ENCODE data around the gene TTBK1.
A peak's percentile ranks its signal among the peaks of the same experiment; 100 is the strongest.

Gene TTBK1

DNA sequence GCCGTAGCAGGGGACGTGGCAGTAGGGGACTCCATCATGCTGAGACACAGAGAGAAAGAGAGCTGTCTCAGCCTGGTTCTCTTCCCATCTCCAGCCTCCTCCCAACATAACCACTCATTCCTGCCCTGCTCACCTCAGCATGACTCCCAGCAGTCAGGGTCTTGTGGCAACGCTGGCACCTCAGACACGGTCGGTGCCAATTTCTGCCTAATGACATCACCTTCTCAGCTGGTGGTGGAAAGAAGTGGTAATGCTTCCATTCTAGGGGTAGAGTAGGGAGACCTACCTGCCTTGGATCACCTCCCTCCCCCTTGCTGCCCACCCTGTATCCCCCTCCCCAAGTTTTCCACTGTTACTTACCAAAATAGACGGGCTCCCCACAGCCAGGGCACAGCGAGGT is 62.8 kb downstream of the TTBK1 start:
- DNase-seq (ENCODE audit: low read depth) = no peak
- H3K4me3 ChIP-seq (ENCODE audit: low read depth, low read length) = no peak overlapping the region
- TF ChIP-seq MYC (IDR thresholded peaks at IDR 0.05; ENCODE audit: low read depth, low read length) (no peak), POLR2A (IDR thresholded peaks at IDR 0.05; ENCODE audit: extremely low read depth, insufficient read length) (no peak)
- TF ChIP-seq, protein P1, sequence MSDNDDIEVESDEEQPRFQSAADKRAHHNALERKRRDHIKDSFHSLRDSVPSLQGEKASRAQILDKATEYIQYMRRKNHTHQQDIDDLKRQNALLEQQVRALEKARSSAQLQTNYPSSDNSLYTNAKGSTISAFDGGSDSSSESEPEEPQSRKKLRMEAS (IDR thresholded peaks at IDR 0.05; ENCODE audit: low read depth, low read length) = no peak
- TF ChIP-seq, protein P2, sequence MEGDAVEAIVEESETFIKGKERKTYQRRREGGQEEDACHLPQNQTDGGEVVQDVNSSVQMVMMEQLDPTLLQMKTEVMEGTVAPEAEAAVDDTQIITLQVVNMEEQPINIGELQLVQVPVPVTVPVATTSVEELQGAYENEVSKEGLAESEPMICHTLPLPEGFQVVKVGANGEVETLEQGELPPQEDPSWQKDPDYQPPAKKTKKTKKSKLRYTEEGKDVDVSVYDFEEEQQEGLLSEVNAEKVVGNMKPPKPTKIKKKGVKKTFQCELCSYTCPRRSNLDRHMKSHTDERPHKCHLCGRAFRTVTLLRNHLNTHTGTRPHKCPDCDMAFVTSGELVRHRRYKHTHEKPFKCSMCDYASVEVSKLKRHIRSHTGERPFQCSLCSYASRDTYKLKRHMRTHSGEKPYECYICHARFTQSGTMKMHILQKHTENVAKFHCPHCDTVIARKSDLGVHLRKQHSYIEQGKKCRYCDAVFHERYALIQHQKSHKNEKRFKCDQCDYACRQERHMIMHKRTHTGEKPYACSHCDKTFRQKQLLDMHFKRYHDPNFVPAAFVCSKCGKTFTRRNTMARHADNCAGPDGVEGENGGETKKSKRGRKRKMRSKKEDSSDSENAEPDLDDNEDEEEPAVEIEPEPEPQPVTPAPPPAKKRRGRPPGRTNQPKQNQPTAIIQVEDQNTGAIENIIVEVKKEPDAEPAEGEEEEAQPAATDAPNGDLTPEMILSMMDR (IDR thresholded peaks at IDR 0.05; ENCODE audit: low read depth, low read length) = no peak

DNA sequence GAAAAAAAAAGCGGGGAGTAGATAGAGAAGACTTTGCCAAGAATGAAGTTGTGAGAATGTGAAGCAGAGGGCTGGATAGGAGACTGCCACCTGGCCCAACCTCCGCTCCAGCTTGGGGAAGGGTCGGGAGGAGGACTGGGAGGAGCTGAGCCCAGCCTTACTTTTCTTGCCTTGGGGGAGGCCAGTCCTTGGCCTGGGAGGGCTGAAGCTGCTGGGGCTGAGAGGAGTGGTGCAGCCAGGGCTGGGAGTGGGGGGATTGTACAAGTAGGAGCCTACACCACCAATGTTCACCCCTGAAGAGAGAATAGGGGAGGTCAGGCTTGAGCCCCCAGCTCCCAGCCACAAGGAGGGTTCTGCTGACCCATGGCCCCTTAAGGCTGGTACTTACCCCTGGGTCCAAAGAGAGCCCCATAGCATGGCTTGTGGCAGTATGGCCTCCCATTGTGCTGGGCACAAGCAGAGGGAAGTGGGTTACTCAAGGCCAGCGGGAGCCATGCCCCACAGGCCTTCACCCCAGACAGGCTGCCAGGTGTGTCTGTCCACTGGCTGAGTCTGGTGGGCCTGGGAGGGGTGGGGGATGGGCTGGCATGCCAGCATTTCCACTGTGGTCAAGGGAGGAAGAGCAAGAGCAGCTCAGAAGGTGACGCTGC is 64.3 kb downstream of the TTBK1 start:
- TF ChIP-seq, protein P2 (IDR thresholded peaks at IDR 0.05; ENCODE audit: low read depth, low read length) = no peak
- TF ChIP-seq MYC (IDR thresholded peaks at IDR 0.05; ENCODE audit: low read depth, low read length) = no peak
- TF ChIP-seq, protein P1 (IDR thresholded peaks at IDR 0.05; ENCODE audit: low read depth, low read length) = no peak
- no peak for TF ChIP-seq POLR2A (IDR thresholded peaks at IDR 0.05; ENCODE audit: extremely low read depth, insufficient read length)
- DNase-seq (ENCODE audit: low read depth) = no peak
- H3K4me3 ChIP-seq (ENCODE audit: low read depth, low read length) = no peak overlapping the region

DNA sequence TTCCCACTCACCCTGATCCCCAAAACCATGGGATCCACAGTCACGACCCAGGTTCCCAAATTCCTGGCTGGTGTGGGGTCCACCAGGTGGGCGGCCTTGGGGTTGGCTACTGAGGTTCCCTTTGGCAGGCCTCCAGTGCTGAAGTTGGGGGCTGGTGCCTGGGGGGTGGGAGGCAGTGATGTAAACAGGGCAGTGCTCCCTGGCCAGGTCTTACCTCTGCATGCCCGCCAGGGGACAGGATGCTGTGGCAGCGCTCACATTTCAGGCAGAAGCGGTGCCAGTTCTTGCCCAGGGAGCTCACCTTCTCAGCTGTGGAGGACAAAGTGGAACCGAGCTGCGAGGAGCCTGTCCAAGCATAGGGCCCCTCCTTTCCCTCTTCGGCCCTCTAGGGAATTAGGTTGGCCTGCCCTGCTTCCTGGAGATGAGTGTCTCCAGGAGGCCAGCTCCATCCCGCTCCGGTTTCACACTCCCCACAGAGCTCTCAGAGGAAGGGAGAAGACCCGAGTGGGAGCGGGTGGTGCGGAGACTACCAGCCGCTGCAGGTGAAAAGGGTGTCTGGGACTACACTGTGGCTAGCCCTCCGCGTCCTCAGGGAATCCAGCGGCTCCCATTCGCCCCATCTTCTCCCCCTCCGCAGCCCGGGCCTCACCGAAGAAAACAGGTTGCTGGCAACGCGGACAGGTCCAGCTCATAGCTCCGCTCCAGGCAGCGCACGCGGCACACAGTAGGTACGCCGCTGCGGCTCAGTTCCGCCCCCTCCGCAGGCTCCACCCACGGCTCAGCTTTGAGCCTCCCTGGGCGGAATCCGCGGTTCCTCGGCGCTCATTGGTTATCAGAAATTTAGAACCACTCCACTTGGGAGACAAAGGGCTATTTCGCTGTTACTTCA is 65.1 kb downstream of the TTBK1 start, which contains the start of gene CRIP3:
CRIP3 (minus strand) TSS at position 726 of the 889 bp plus-strand sequence; CDS start at position 692, 34 bp downstream.
- H3K4me3 ChIP-seq (ENCODE audit: low read depth, low read length) = peak within 1 kb of the TSS; percentile 18
- TF ChIP-seq, protein P2 (IDR thresholded peaks at IDR 0.05; ENCODE audit: low read depth, low read length) = no peak
- TF ChIP-seq POLR2A (IDR thresholded peaks at IDR 0.05; ENCODE audit: extremely low read depth, insufficient read length) (no peak), MYC (IDR thresholded peaks at IDR 0.05; ENCODE audit: low read depth, low read length) (no peak)
- TF ChIP-seq, protein P1 (IDR thresholded peaks at IDR 0.05; ENCODE audit: low read depth, low read length) = no peak
- peak; percentile 76 for DNase-seq (ENCODE audit: low read depth)

DNA sequence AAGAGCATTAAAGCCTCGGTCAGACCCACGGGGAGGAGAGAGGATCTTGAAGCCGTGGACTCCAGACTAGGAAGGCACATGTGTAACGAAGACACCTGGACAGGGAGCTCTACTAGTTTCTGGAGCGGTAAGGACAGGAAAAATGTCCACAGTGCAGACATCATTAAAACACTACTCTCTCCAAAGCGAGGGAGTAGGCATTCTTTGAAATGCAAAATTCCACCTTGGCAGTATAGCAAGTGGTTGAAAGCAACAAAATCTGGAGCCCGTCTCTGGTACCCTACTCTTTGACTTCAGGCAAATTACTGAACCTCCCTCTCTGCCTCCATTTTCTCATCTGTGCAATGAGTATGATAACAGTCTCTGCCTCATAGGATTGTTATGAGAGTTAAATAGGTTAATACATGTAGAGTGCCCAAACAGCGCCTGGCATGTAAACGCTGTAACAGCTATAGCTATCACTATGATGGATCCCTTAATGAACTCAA is 65.8 kb downstream of the TTBK1 start:
- H3K4me3 ChIP-seq (ENCODE audit: low read depth, low read length) = no peak overlapping the region
- no peak for DNase-seq (ENCODE audit: low read depth)
- TF ChIP-seq, protein P2 (IDR thresholded peaks at IDR 0.05; ENCODE audit: low read depth, low read length) = no peak
- TF ChIP-seq POLR2A (IDR thresholded peaks at IDR 0.05; ENCODE audit: extremely low read depth, insufficient read length) = no peak
- TF ChIP-seq, protein P1 (IDR thresholded peaks at IDR 0.05; ENCODE audit: low read depth, low read length) = no peak
- no peak for TF ChIP-seq MYC (IDR thresholded peaks at IDR 0.05; ENCODE audit: low read depth, low read length)

DNA sequence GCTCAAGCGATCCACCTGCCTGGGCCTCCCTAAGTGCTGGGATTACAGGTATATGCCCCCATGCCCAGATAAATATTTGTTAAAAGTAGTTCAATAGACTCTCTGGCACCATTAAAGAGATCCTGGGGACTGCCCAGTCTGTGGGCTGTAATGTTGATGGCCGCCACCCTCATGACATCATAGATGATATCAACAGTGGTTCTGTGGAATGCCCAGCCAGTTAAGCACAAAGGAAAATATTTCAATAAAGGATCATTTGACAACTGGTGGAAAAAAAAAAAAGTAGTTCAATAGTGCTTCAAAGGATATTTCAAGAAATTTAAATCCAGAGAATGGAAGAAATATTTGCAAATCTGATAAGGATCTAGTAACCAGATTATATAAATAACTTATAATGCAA is 66.9 kb downstream of the TTBK1 start:
- no peak overlapping the region for H3K4me3 ChIP-seq (ENCODE audit: low read depth, low read length)
- TF ChIP-seq, protein P1 (IDR thresholded peaks at IDR 0.05; ENCODE audit: low read depth, low read length) = no peak
- TF ChIP-seq, protein P2 (IDR thresholded peaks at IDR 0.05; ENCODE audit: low read depth, low read length) = no peak
- DNase-seq (ENCODE audit: low read depth) = no peak
